CD8-positive, alpha-beta memory T cell (primary cell): ENCODE data around the gene WDR41. TPM values are rescaled to one million over a fixed set of nuclear protein-coding genes. Genes with fewer than 3 reads are reported as not detected.
"Not testable (repeated sequence)": the region's sequence is repeated elsewhere in the genome, so short reads cannot be mapped to it uniquely, and the experiment has no call there.

Source experiments
- CTCF ChIA-PET: fragments of 350-600 bp; sonication (Branson Sonifier 250); formaldehyde crosslinking; loops from one replicate; lab custom pipeline; 2021; ENCODE audit warnings: antibody characterized with exemption; lab: Charles Lee
- POLR2A ChIA-PET: fragments of 350-600 bp; sonication (Branson Sonifier 250); formaldehyde crosslinking; loops from one replicate; lab custom pipeline; 2021; ENCODE audit warnings: antibody characterized with exemption; lab: Charles Lee
- DNase-seq, 5 donors: peaks; one replicate each; pipeline versions ENCODE4 v3.0.0 to v3.0.0-alpha.2; 2020 to 2022; ENCODE audit warnings: mixed read lengths in 1 of 5
- H3K27ac ChIP-seq: one replicate; pipeline ENCODE4 v1.7.0; 2013; ENCODE audit warnings: low read depth, mild to moderate bottlenecking, low read length, moderate library complexity
- H3K27me3 ChIP-seq: 2 replicates; pipeline ENCODE4 v1.7.0; 2013; ENCODE audit warnings: low read length, mild to moderate bottlenecking; ENCODE audit not compliant: insufficient read depth, poor library complexity, severe bottlenecking
- H3K36me3 ChIP-seq: 2 replicates; pipeline ENCODE4 v1.7.0; 2013; ENCODE audit warnings: mild to moderate bottlenecking, low read length, moderate library complexity; ENCODE audit not compliant: insufficient read depth
- H3K4me1 ChIP-seq: 2 replicates; pipeline ENCODE4 v1.7.0; 2013; ENCODE audit warnings: mild to moderate bottlenecking, low read length, moderate library complexity; ENCODE audit not compliant: insufficient read depth
- H3K4me3 ChIP-seq: 2 replicates; pipeline ENCODE4 v1.7.0; 2013; ENCODE audit warnings: mild to moderate bottlenecking, low read length
- H3K9me3 ChIP-seq: 2 replicates; pipeline ENCODE4 v1.7.0; 2013; ENCODE audit warnings: mild to moderate bottlenecking, low read length
- H3K27ac Mint-ChIP-seq, 8 donors: one replicate each; pipeline ENCODE4 v1.8.0; 2020 to 2021; ENCODE audit warnings: mixed read lengths in 8 of 8, mild to moderate bottlenecking in 6 of 8, inconsistent platforms in 3 of 8, moderate library complexity in 3 of 8
- H3K27me3 Mint-ChIP-seq, 2 donors: one replicate each; pipeline ENCODE4 v1.8.0; 2020 to 2021; ENCODE audit warnings: mixed read lengths in 2 of 2, mild to moderate bottlenecking in 1 of 2, moderate library complexity in 1 of 2
- H3K36me3 Mint-ChIP-seq, 3 donors: one replicate each; pipeline ENCODE4 v1.8.0; 2020 to 2021; ENCODE audit warnings: mixed read lengths in 3 of 3, inconsistent platforms in 1 of 3, mild to moderate bottlenecking in 1 of 3
- H3K4me1 Mint-ChIP-seq, 3 donors: one replicate each; pipeline ENCODE4 v1.8.0; 2020 to 2021; ENCODE audit warnings: mixed read lengths in 3 of 3, inconsistent platforms in 1 of 3, mild to moderate bottlenecking in 1 of 3
- H3K4me3 Mint-ChIP-seq, 7 donors: one replicate each; pipeline ENCODE4 v1.8.0; 2020 to 2021; ENCODE audit warnings: mixed read lengths in 7 of 7, mild to moderate bottlenecking in 6 of 7, moderate library complexity in 4 of 7, inconsistent platforms in 2 of 7
- H3K9me3 Mint-ChIP-seq, 5 donors: one replicate each; pipeline ENCODE4 v1.8.0; 2020 to 2022; ENCODE audit warnings: mixed read lengths in 5 of 5, mild to moderate bottlenecking in 3 of 5, moderate library complexity in 2 of 5, inconsistent platforms in 1 of 5
- polyA plus RNA-seq: library from polyadenylated mRNA; unstranded; fragments of 300-500 nt; fragmentation: Illumina TruSeq; gene quantifications from one replicate; pipeline ENCODE4 v1.2.3, GENCODE V29; 2021
- total RNA-seq, 2 experiments: library from RNA; stranded (reverse); gene quantifications; one replicate each; pipeline ENCODE4 v1.2.3, GENCODE V29; 2021

WDR41 gene
- total and polyA plus RNA-seq, 3 experiments from 2014 or later, result 19.7 to 35.2 (median 28.6) TPM

GRCh38 chr5:77499441-77499840 is 7.3 kb upstream of the WDR41 start:
- H3K4me3 ChIP-seq, result no peak overlapping the region
- no peak overlapping the region for H3K27ac Mint-ChIP-seq
- peaks cover 4 to 19% (median 9%) of the 10 kb centered on the region in 3 donors for H3K4me1 Mint-ChIP-seq
- CTCF ChIA-PET, result no interaction called here
- H3K36me3 ChIP-seq, result no peaks in the 10 kb centered on the region
- H3K4me3 Mint-ChIP-seq, result no peak overlapping the region
- no peaks in the 10 kb centered on the region for H3K36me3 Mint-ChIP-seq
- H3K9me3 ChIP-seq, result no peaks in the 10 kb centered on the region
- peaks cover 6 to 11% (median 8%) of the 10 kb centered on the region in 5 donors for H3K9me3 Mint-ChIP-seq
- H3K27me3 ChIP-seq, result no peaks in the 10 kb centered on the region
- peaks cover 14 to 36% of the 10 kb centered on the region in 2 donors for H3K27me3 Mint-ChIP-seq
- POLR2A ChIA-PET, result no interaction called here
- no peak overlapping the region for H3K27ac ChIP-seq
- no peak for DNase-seq
- H3K4me1 ChIP-seq, result no peaks in the 10 kb centered on the region

- H3K27ac ChIP-seq, result no peak overlapping the region
- peaks cover 4 to 19% (median 9%) of the 10 kb centered on the region in 3 donors for H3K4me1 Mint-ChIP-seq
- CTCF ChIA-PET, result no interaction called here
- no peak overlapping the region for H3K27ac Mint-ChIP-seq
- POLR2A ChIA-PET, result no interaction called here
- no peaks in the 10 kb centered on the region for H3K9me3 ChIP-seq
- H3K4me3 Mint-ChIP-seq, result no peak overlapping the region
- no peaks in the 10 kb centered on the region for H3K4me1 ChIP-seq
- H3K27me3 ChIP-seq, result no peaks in the 10 kb centered on the region
- DNase-seq, result no peak
- peaks cover 14 to 34% of the 10 kb centered on the region in 2 donors for H3K27me3 Mint-ChIP-seq
- H3K36me3 Mint-ChIP-seq, result no peaks in the 10 kb centered on the region
- H3K4me3 ChIP-seq, result no peak overlapping the region
- peaks cover 6 to 11% (median 8%) of the 10 kb centered on the region in 5 donors for H3K9me3 Mint-ChIP-seq
- no peaks in the 10 kb centered on the region for H3K36me3 ChIP-seq
Observed at GRCh38 chr5:77498952-77499351, 6.8 kb upstream of the WDR41 start.

GRCh38 chr5:77494935-77495334 is 2.8 kb upstream of the WDR41 start:
- Histone ChIP-seq H3K9me3 (no peaks in the 10 kb centered on the region), H3K27me3 (no peaks in the 10 kb centered on the region), H3K4me3 (no peak overlapping the region), H3K36me3 (no peaks in the 10 kb centered on the region), H3K27ac (no peak overlapping the region), H3K4me1 (no peaks in the 10 kb centered on the region)
- Mint-ChIP-seq H3K9me3 (no peaks in the 10 kb centered on the region), H3K36me3 (peaks cover 0 to 6% (median 0%) of the 10 kb centered on the region in 3 donors), H3K4me1 (peaks cover 17 to 38% (median 28%) of the 10 kb centered on the region in 3 donors), H3K4me3 (peak overlapping the region in 5 of 7 donors; percentile 0 to 63 (median 13)), H3K27me3 (peaks cover 8 to 11% of the 10 kb centered on the region in 2 donors), H3K27ac (peak overlapping the region in 1 of 8 donors; percentile 0)
- no peak for DNase-seq
- POLR2A ChIA-PET, result no interaction called here
- CTCF ChIA-PET, result no interaction called here

- Mint-ChIP-seq H3K4me1 (peaks cover 20 to 49% (median 38%) of the 10 kb centered on the region in 3 donors), H3K36me3 (peaks cover 0 to 12% (median 0%) of the 10 kb centered on the region in 3 donors), H3K9me3 (no peaks in the 10 kb centered on the region), H3K4me3 (peak overlapping the region; percentile 87 to 93 (median 91)), H3K27ac (peak overlapping the region in 7 of 8 donors; percentile 59 to 95 (median 86)), H3K27me3 (peaks cover 8% of the 10 kb centered on the region in 2 donors)
- Histone ChIP-seq H3K4me1 (no peaks in the 10 kb centered on the region), H3K36me3 (no peaks in the 10 kb centered on the region), H3K27ac (no peak overlapping the region), H3K9me3 (no peaks in the 10 kb centered on the region), H3K4me3 (no peak overlapping the region), H3K27me3 (no peaks in the 10 kb centered on the region)
- ChIA-PET CTCF (interaction anchor here (0.8 to 3.0 kb wide), 15 partner anchors 9 to 1085 kb away, joined by 3 to 20 read pairs (median 5); partner anchors contain the start of genes AGGF1 and SCAMP1), POLR2A (interaction anchor here (0.6 to 1.3 kb wide), 4 partner anchors 462 to 1747 kb away, joined by 3 to 5 read pairs (median 4); partner anchors contain the start of gene AGGF1)
- DNase-seq, result no peak
Observed at GRCh38 chr5:77492653-77493000, 511 bp upstream of the WDR41 start.

GRCh38 chr5:77490741-77491344 is 1.3 kb downstream of the WDR41 start:
- H3K9me3 ChIP-seq, H3K4me1 ChIP-seq, H3K27me3 Mint-ChIP-seq, H3K36me3 ChIP-seq, H3K27me3 ChIP-seq, H3K9me3 Mint-ChIP-seq, H3K27ac ChIP-seq: not testable (repeated sequence)
- Mint-ChIP-seq H3K4me1 (peaks cover 20 to 44% (median 38%) of the 10 kb centered on the region in 3 donors), H3K36me3 (peaks cover 0 to 22% (median 2%) of the 10 kb centered on the region in 3 donors), H3K4me3 (peak overlapping the region; percentile 87 to 93 (median 91)), H3K27ac (peak overlapping the region; percentile 37 to 89 (median 81))
- POLR2A ChIA-PET, result interaction anchor here (1.1 kb wide), 1 partner anchor 1494 kb away, joined by 3 read pairs; the partner anchor contains the start of gene ARSB
- peak in 1 of 5 donors; percentile 1 for DNase-seq
- CTCF ChIA-PET, result interaction anchor here (1.5 to 3.0 kb wide), 4 partner anchors 8 to 47 kb away, joined by 4 to 20 read pairs (median 4); no protein-coding TSS in a partner anchor
- peak overlapping the region; percentile 81 for H3K4me3 ChIP-seq

- DNase-seq, result no peak
- no peak overlapping the region for H3K4me3 Mint-ChIP-seq
- H3K36me3 ChIP-seq, result no peaks in the 10 kb centered on the region
- no peak overlapping the region for H3K4me3 ChIP-seq
- no peaks in the 10 kb centered on the region for H3K4me1 ChIP-seq
- POLR2A ChIA-PET, result no interaction called here
- no peak overlapping the region for H3K27ac ChIP-seq
- H3K4me1 Mint-ChIP-seq, result peaks cover 15 to 30% (median 24%) of the 10 kb centered on the region in 3 donors
- CTCF ChIA-PET, result no interaction called here
- peaks cover 4 to 45% (median 20%) of the 10 kb centered on the region in 3 donors for H3K36me3 Mint-ChIP-seq
- no peaks in the 10 kb centered on the region for H3K27me3 Mint-ChIP-seq
- H3K27ac Mint-ChIP-seq, result no peak overlapping the region
- H3K9me3 ChIP-seq, result no peaks in the 10 kb centered on the region
- no peaks in the 10 kb centered on the region for H3K27me3 ChIP-seq
- no peaks in the 10 kb centered on the region for H3K9me3 Mint-ChIP-seq
Observed at GRCh38 chr5:77486344-77486962, 5.7 kb downstream of the WDR41 start.

- no peaks in the 10 kb centered on the region for H3K9me3 ChIP-seq
- no peak overlapping the region for H3K27ac Mint-ChIP-seq
- H3K4me3 ChIP-seq, result no peak overlapping the region
- ChIA-PET POLR2A (no interaction called here), CTCF (interaction anchor here (0.9 to 3.9 kb wide), 3 partner anchors 9 to 19 kb away, joined by 3 to 20 read pairs (median 4); partner anchors contain the start of gene WDR41)
- H3K4me1 ChIP-seq, result no peaks in the 10 kb centered on the region
- H3K36me3 Mint-ChIP-seq, result peaks cover 4 to 49% (median 20%) of the 10 kb centered on the region in 3 donors
- H3K27ac ChIP-seq, result no peak overlapping the region
- H3K27me3 Mint-ChIP-seq, result no peaks in the 10 kb centered on the region
- no peak for DNase-seq
- H3K27me3 ChIP-seq, result no peaks in the 10 kb centered on the region
- no peaks in the 10 kb centered on the region for H3K36me3 ChIP-seq
- no peak overlapping the region for H3K4me3 Mint-ChIP-seq
- H3K4me1 Mint-ChIP-seq, result peaks cover 0 to 4% (median 2%) of the 10 kb centered on the region in 3 donors
- peaks cover 0 to 3% (median 0%) of the 10 kb centered on the region in 5 donors for H3K9me3 Mint-ChIP-seq
Observed at GRCh38 chr5:77483682-77484081, 8.4 kb downstream of the WDR41 start.

- H3K27ac Mint-ChIP-seq, POLR2A ChIA-PET, H3K27me3 Mint-ChIP-seq, H3K4me1 ChIP-seq, CTCF ChIA-PET, DNase-seq, H3K27ac ChIP-seq, H3K4me3 ChIP-seq, H3K27me3 ChIP-seq, H3K4me1 Mint-ChIP-seq, H3K9me3 ChIP-seq, H3K4me3 Mint-ChIP-seq, H3K36me3 ChIP-seq: not testable (repeated sequence)
- Mint-ChIP-seq H3K36me3 (peaks cover 6 to 37% (median 28%) of the 10 kb centered on the region in 3 donors), H3K9me3 (peaks cover 0 to 13% (median 3%) of the 10 kb centered on the region in 5 donors)
Observed at GRCh38 chr5:77475041-77475440, 17.1 kb downstream of the WDR41 start.
